Hepatocyte (in vitro differentiated cells): ENCODE data around the gene MAB21L3.

Source experiments
- EZH2 ChIP-seq: fragments of 200-600 bp; sonication (generic); IDR thresholded peaks from 2 replicates; pipeline ENCODE4 v1.6.1; 2016; ENCODE audit warnings: antibody characterized with exemption, mild to moderate bottlenecking, borderline replicate concordance
- EZH2phosphoT487 ChIP-seq: fragments of 200-600 bp; sonication (generic); IDR thresholded peaks from one replicate; pipeline ENCODE4 v1.6.1; 2018; ENCODE audit warnings: antibody characterized with exemption, mild to moderate bottlenecking, low read depth, moderate library complexity; ENCODE audit not compliant: unreplicated experiment, severe bottlenecking
- TF ChIP-seq, protein P1 (sequence below): fragments of 200-600 bp; sonication (generic); IDR thresholded peaks from 2 replicates; pipeline ENCODE4 v1.5.1; 2016; ENCODE audit warnings: antibody characterized with exemption, mild to moderate bottlenecking; ENCODE audit not compliant: poor library complexity

DNA sequence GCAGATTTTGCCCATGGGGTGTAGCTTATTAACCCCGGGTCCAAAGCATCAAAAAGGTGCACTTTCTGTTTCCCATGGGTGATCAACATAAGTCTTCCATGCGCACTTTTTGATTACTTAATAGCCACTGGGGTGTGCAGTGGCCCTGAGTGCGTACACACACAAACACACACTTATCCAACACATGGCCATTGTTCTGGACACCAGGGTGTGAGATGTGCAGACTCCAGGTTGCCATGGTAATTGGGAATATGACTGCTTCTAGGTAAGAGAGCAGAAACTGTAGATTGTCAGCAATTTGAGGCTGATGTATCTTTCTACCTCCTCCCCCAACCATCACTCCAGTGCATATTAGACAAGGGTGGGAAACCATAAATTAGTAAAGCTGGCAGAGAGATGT lies 68.8 kb downstream of the MAB21L3 start:
- no peak for TF ChIP-seq EZH2
- TF ChIP-seq, protein P1, sequence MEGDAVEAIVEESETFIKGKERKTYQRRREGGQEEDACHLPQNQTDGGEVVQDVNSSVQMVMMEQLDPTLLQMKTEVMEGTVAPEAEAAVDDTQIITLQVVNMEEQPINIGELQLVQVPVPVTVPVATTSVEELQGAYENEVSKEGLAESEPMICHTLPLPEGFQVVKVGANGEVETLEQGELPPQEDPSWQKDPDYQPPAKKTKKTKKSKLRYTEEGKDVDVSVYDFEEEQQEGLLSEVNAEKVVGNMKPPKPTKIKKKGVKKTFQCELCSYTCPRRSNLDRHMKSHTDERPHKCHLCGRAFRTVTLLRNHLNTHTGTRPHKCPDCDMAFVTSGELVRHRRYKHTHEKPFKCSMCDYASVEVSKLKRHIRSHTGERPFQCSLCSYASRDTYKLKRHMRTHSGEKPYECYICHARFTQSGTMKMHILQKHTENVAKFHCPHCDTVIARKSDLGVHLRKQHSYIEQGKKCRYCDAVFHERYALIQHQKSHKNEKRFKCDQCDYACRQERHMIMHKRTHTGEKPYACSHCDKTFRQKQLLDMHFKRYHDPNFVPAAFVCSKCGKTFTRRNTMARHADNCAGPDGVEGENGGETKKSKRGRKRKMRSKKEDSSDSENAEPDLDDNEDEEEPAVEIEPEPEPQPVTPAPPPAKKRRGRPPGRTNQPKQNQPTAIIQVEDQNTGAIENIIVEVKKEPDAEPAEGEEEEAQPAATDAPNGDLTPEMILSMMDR, result no peak
- TF ChIP-seq EZH2phosphoT487, result no peak
